HFF-Myc (cell line): Measurements from ENCODE around the gene TYR.
"Not testable (repeated sequence)": the region's sequence is repeated elsewhere in the genome, so short reads cannot be mapped to it uniquely, and the experiment has no call there.

ENCODE experiments used
- DNase-seq: peaks from one replicate; pipeline ENCODE4 v3.0.0-alpha.2; 2011; ENCODE audit warnings: low read depth; ENCODE audit errors: extremely low read depth
- H3K4me3 ChIP-seq: replicated peaks from 2 replicates; pipeline ENCODE4 v1.5.1; 2011; ENCODE audit warnings: low read depth, mild to moderate bottlenecking, control low read depth, low read length
- CTCF ChIP-seq: IDR thresholded peaks from 2 replicates; pipeline ENCODE4 v1.5.1; 2012; ENCODE audit warnings: mild to moderate bottlenecking, low read depth, low read length, control low read depth; ENCODE audit errors: missing control alignments

Gene TYR

GRCh38 chr11:89203814-89204213, 26.1 kb downstream of the TYR start:
- TF ChIP-seq CTCF = no peak
- no peak for DNase-seq
- H3K4me3 ChIP-seq = no peak overlapping the region

- no peak overlapping the region for H3K4me3 ChIP-seq
- no peak for TF ChIP-seq CTCF
- DNase-seq = no peak
Observed at GRCh38 chr11:89205378-89205777, 27.7 kb downstream of the TYR start.

GRCh38 chr11:89220684-89221339, 43.1 kb downstream of the TYR start:
- H3K4me3 ChIP-seq = no peak overlapping the region
- no peak for TF ChIP-seq CTCF
- no peak for DNase-seq

GRCh38 chr11:89235083-89235482, 57.4 kb downstream of the TYR start:
- H3K4me3 ChIP-seq = no peak overlapping the region
- no peak for TF ChIP-seq CTCF
- no peak for DNase-seq

GRCh38 chr11:89235976-89236375, 58.3 kb downstream of the TYR start:
- no peak for TF ChIP-seq CTCF
- H3K4me3 ChIP-seq = no peak overlapping the region
- DNase-seq = no peak

GRCh38 chr11:89247007-89247406, 69.3 kb downstream of the TYR start:
- H3K4me3 ChIP-seq, DNase-seq: not testable (repeated sequence)

GRCh38 chr11:89249196-89249595, 71.5 kb downstream of the TYR start:
- no peak for TF ChIP-seq CTCF
- DNase-seq = no peak
- H3K4me3 ChIP-seq = no peak overlapping the region

- not testable (repeated sequence) for DNase-seq
Observed at GRCh38 chr11:89261483-89261882, 83.8 kb downstream of the TYR start.

More at GRCh38 chr11:89261483-89261882, 83.8 kb downstream of the TYR start:
- not testable (repeated sequence) for H3K4me3 ChIP-seq
